Lung (tissue), 12 donors: ENCODE results near the gene GPC5. TPM values are rescaled to one million over a fixed set of nuclear protein-coding genes. Genes with fewer than 3 reads are reported as not detected.

Experiments used
- ATAC-seq: fragments of 200-7000 bp; cut with Tn5 transposase; one replicate; pipeline ENCODE4 v1.9.1; 2020; ENCODE audit warnings: moderate number of reproducible peaks; ENCODE audit not compliant: insufficient read depth, low FRiP score
- DNase-seq, 3 donors: peaks; one replicate each; pipeline ENCODE4 v3.0.0-alpha.2; 2013 to 2017
- H3K27ac ChIP-seq, 2 donors: one replicate each; pipeline ENCODE4 v1.5.1; 2013; ENCODE audit warnings: mild to moderate bottlenecking in 2 of 2, moderate library complexity in 2 of 2, control low read depth in 1 of 2, inconsistent platforms in 1 of 2, low read depth in 1 of 2, low read length in 1 of 2
- H3K27me3 ChIP-seq, 3 donors: one replicate each; pipeline ENCODE4 v1.5.1; 2013; ENCODE audit warnings: low read length in 2 of 3; ENCODE audit not compliant: control insufficient read depth in 3 of 3, insufficient read depth in 3 of 3
- H3K36me3 ChIP-seq, 4 donors: one replicate each; pipeline ENCODE4 v1.5.1; 2013; ENCODE audit warnings: low read length in 4 of 4, mild to moderate bottlenecking in 1 of 4, moderate library complexity in 1 of 4; ENCODE audit not compliant: control insufficient read depth in 4 of 4, insufficient read depth in 4 of 4
- H3K4me1 ChIP-seq, 5 donors: one replicate each; pipeline ENCODE4 v1.5.1; 2013; ENCODE audit warnings: low read length in 5 of 5, mild to moderate bottlenecking in 2 of 5, moderate library complexity in 1 of 5; ENCODE audit not compliant: control insufficient read depth in 5 of 5, insufficient read depth in 5 of 5
- H3K4me3 ChIP-seq: one replicate; pipeline ENCODE4 v1.5.1; 2013; ENCODE audit warnings: mild to moderate bottlenecking, control low read depth, moderate library complexity
- H3K9ac ChIP-seq, 2 donors: one replicate each; pipeline ENCODE4 v1.5.1; 2013; ENCODE audit warnings: low read length in 2 of 2, control low read depth in 1 of 2; ENCODE audit not compliant: insufficient read depth in 1 of 2
- H3K9me3 ChIP-seq, 4 donors: one replicate each; pipeline ENCODE4 v1.5.1; 2013; ENCODE audit warnings: low read length in 3 of 4, mild to moderate bottlenecking in 1 of 4, moderate library complexity in 1 of 4; ENCODE audit not compliant: control insufficient read depth in 4 of 4, insufficient read depth in 3 of 4
- CTCF ChIP-seq: IDR thresholded peaks from 2 replicates; pipeline ENCODE4 v1.5.1; 2012; ENCODE audit warnings: mild to moderate bottlenecking; ENCODE audit errors: control extremely low read depth, extremely low read depth
- WGBS, 2 donors: extraction: QIAGEN DNeasy Blood & Tissue Kit; methylation state at CpG; one replicate each; pipeline ENCODE4 v1.1.7; 2013; 5-methylcytosine and 5-hydroxymethylcytosine counted together
- polyA plus RNA-seq, 2 donors: library from polyadenylated mRNA; stranded (reverse); fragments of 200-250 nt; gene quantifications; one replicate each; pipeline ENCODE4 v1.2.1, GENCODE V29; 2013
- total RNA-seq, 2 donors: library from RNA; depleted of rRNA in 1 of 2; stranded (reverse); fragments of >200 nt in 1 of 2; gene quantifications; one replicate each; pipeline ENCODE4 v1.2.1, GENCODE V29; 2014 to 2021
- donor health status: control.
- donor health status: control.
- donor health status: Bipolar disorder and iron deficiency.
- donor health status: healthy.
- donor health status: DM: yes; HTN: yes; CAD: no.

The GPC5 gene
- total and polyA plus RNA-seq, 4 donors: 0.55 to 37.3 (median 4.4) TPM

- no peak for ATAC-seq
- H3K9me3 ChIP-seq: peaks cover 0 to 3% (median under 1%) of the 10 kb centered on the region in 4 donors
- WGBS, 2 donors: 91 to 96% methylated on average over 1 of the region's 1 CpG
Measured at GRCh38 chr13:91955546-91956355, 557.3 kb downstream of the GPC5 start.

GRCh38 chr13:91960947-91961346, 562.5 kb downstream of the GPC5 start:
- H3K4me3 ChIP-seq: no peak overlapping the region
- H3K27ac ChIP-seq: no peak overlapping the region
- no peaks in the 10 kb centered on the region for H3K27me3 ChIP-seq
- peaks cover 0 to 3% (median under 1%) of the 10 kb centered on the region in 4 donors for H3K9me3 ChIP-seq
- no peak for ATAC-seq
- no peaks in the 10 kb centered on the region for H3K4me1 ChIP-seq
- no peak overlapping the region for H3K9ac ChIP-seq
- H3K36me3 ChIP-seq: no peaks in the 10 kb centered on the region
- 58 to 69% methylated on average over 1 of the region's 1 CpG for WGBS, 2 donors
- no peak for TF ChIP-seq CTCF
- no peak for DNase-seq

More at GRCh38 chr13:91955546-91956355, 557.3 kb downstream of the GPC5 start:
- Histone ChIP-seq H3K36me3 (no peaks in the 10 kb centered on the region), H3K4me1 (no peaks in the 10 kb centered on the region), H3K9ac (no peak overlapping the region), H3K27ac (no peak overlapping the region), H3K27me3 (no peaks in the 10 kb centered on the region), H3K4me3 (no peak overlapping the region)
- no peak for DNase-seq
- no peak for TF ChIP-seq CTCF

GRCh38 chr13:91962946-91963345, 564.5 kb downstream of the GPC5 start:
- H3K36me3 ChIP-seq: no peaks in the 10 kb centered on the region
- H3K9me3 ChIP-seq: peaks cover 0 to 2% (median 0%) of the 10 kb centered on the region in 4 donors
- no peak overlapping the region for H3K4me3 ChIP-seq
- no peak for DNase-seq
- TF ChIP-seq CTCF: no peak
- no peak overlapping the region for H3K9ac ChIP-seq
- ATAC-seq: no peak
- H3K4me1 ChIP-seq: no peaks in the 10 kb centered on the region
- H3K27ac ChIP-seq: no peak overlapping the region
- H3K27me3 ChIP-seq: no peaks in the 10 kb centered on the region
